Lower lobe of right lung (tissue), 2 donors: ENCODE results near the gene BDKRB2. TPM values are rescaled to one million over a fixed set of nuclear protein-coding genes. Genes with fewer than 3 reads are reported as not detected.

Experiments used
- ATAC-seq, 2 donors: fragments of 200-7000 bp; cut with Tn5 transposase; one replicate each; pipeline ENCODE4 v1.9.1; 2020 to 2022; ENCODE audit warnings: mild to moderate bottlenecking in 2 of 2, moderate library complexity in 2 of 2
- DNase-seq: peaks from one replicate; pipeline ENCODE4 v3.0.0-alpha.2; 2020
- H3K27ac ChIP-seq: fragments of 200-600 bp; one replicate; pipeline ENCODE4 v1.8.0; 2022
- H3K27me3 ChIP-seq: fragments of 200-600 bp; one replicate; pipeline ENCODE4 v1.8.0; 2022; ENCODE audit warnings: low read depth
- H3K36me3 ChIP-seq: fragments of 200-600 bp; one replicate; pipeline ENCODE4 v1.8.0; 2022; ENCODE audit warnings: mild to moderate bottlenecking
- H3K4me1 ChIP-seq: fragments of 200-600 bp; one replicate; pipeline ENCODE4 v1.8.0; 2022
- H3K4me3 ChIP-seq: fragments of 200-600 bp; one replicate; pipeline ENCODE4 v1.8.0; 2022; ENCODE audit warnings: mild to moderate bottlenecking
- H3K9me3 ChIP-seq: fragments of 200-600 bp; one replicate; pipeline ENCODE4 v1.8.0; 2022
- CTCF ChIP-seq: fragments of 200-600 bp; IDR thresholded peaks from one replicate; pipeline ENCODE4 v1.8.0; 2022; ENCODE audit warnings: antibody characterized with exemption, mild to moderate bottlenecking
- intact Hi-C: fragments of 100-400 bp; cut with DNase I; formaldehyde crosslinking; loops from one replicate; pipeline ENCODE4 v1.11.0; 2022
- total RNA-seq: library from RNA; stranded (reverse); fragmentation: NEBNext Ultra II Directional; extraction: Animal tissue kit (Norgen Biotek cat#: 25700); gene quantifications from one replicate; pipeline ENCODE4 v1.2.1, GENCODE V29; 2021
- donor health status: DM: no; HTN: yes; CAD: no; lungs with severe emphysema.

The BDKRB2 gene
- total RNA-seq, 1 donor from 2014 or later, result 1.3 TPM

- TF ChIP-seq CTCF, result no peak
- H3K4me3 ChIP-seq, result no peak overlapping the region
- peaks cover 34% of the 10 kb centered on the region for H3K36me3 ChIP-seq
- no peaks in the 10 kb centered on the region for H3K27me3 ChIP-seq
- no peak for ATAC-seq
- H3K4me1 ChIP-seq, result no peaks in the 10 kb centered on the region
- intact Hi-C loops, result no loop called here
- no peak overlapping the region for H3K27ac ChIP-seq
- no peak for DNase-seq
- H3K9me3 ChIP-seq, result peaks cover 11% of the 10 kb centered on the region
Observed at GRCh38 chr14:96281486-96281885, 76.8 kb downstream of the BDKRB2 start.

- Histone ChIP-seq H3K27me3 (no peaks in the 10 kb centered on the region), H3K27ac (no peak overlapping the region), H3K4me1 (no peaks in the 10 kb centered on the region), H3K36me3 (peaks cover 51% of the 10 kb centered on the region), H3K4me3 (no peak overlapping the region), H3K9me3 (no peaks in the 10 kb centered on the region)
- TF ChIP-seq CTCF, result no peak
- ATAC-seq (no peak), DNase-seq (no peak)
- intact Hi-C loops, result no loop called here
Observed at GRCh38 chr14:96284008-96284407, 79.4 kb downstream of the BDKRB2 start.

GRCh38 chr14:96284430-96284829 lies 79.8 kb downstream of the BDKRB2 start:
- ATAC-seq, result no peak
- no peaks in the 10 kb centered on the region for H3K9me3 ChIP-seq
- no peaks in the 10 kb centered on the region for H3K4me1 ChIP-seq
- H3K27ac ChIP-seq, result no peak overlapping the region
- no peak for DNase-seq
- H3K27me3 ChIP-seq, result no peaks in the 10 kb centered on the region
- intact Hi-C loops, result no loop called here
- TF ChIP-seq CTCF, result no peak
- H3K36me3 ChIP-seq, result peaks cover 55% of the 10 kb centered on the region
- H3K4me3 ChIP-seq, result no peak overlapping the region

GRCh38 chr14:96285667-96286066 lies 81.0 kb downstream of the BDKRB2 start:
- no peaks in the 10 kb centered on the region for H3K9me3 ChIP-seq
- no peak overlapping the region for H3K27ac ChIP-seq
- DNase-seq (no peak), ATAC-seq (no peak)
- no peak for TF ChIP-seq CTCF
- H3K4me3 ChIP-seq, result no peak overlapping the region
- H3K4me1 ChIP-seq, result no peaks in the 10 kb centered on the region
- intact Hi-C loops, result no loop called here
- H3K27me3 ChIP-seq, result no peaks in the 10 kb centered on the region
- H3K36me3 ChIP-seq, result peaks cover 67% of the 10 kb centered on the region

- Histone ChIP-seq H3K27ac (no peak overlapping the region), H3K27me3 (no peaks in the 10 kb centered on the region), H3K36me3 (peaks cover 73% of the 10 kb centered on the region), H3K4me3 (no peak overlapping the region), H3K9me3 (no peaks in the 10 kb centered on the region), H3K4me1 (no peaks in the 10 kb centered on the region)
- ATAC-seq, result no peak
- DNase-seq, result no peak
- intact Hi-C loops, result no loop called here
- no peak for TF ChIP-seq CTCF
Observed at GRCh38 chr14:96286251-96286650, 81.6 kb downstream of the BDKRB2 start.

GRCh38 chr14:96287856-96288255 lies 83.2 kb downstream of the BDKRB2 start:
- Histone ChIP-seq H3K4me3 (no peak overlapping the region), H3K4me1 (no peaks in the 10 kb centered on the region), H3K27ac (no peak overlapping the region), H3K27me3 (no peaks in the 10 kb centered on the region), H3K36me3 (peaks cover 78% of the 10 kb centered on the region), H3K9me3 (no peaks in the 10 kb centered on the region)
- intact Hi-C loops, result no loop called here
- no peak for TF ChIP-seq CTCF
- ATAC-seq (no peak), DNase-seq (no peak)
